ENCODE results near the gene RB1. TPM values are rescaled to one million over a fixed set of nuclear protein-coding genes. Genes with fewer than 3 reads are reported as not detected.
A peak's percentile ranks its signal among the peaks of the same experiment; 100 is the strongest.

Gene RB1
- total and polyA plus RNA-seq, 2 donors from 2014 or later = 12.3 to 46.5 TPM

GRCh38 chr13:48304143-48304876, 759 bp downstream of the RB1 start:
- peak overlapping the region; percentile 68 to 91 (median 87) for H3K4me3 ChIP-seq (ENCODE audit: low read length in 3 of 3)
- H3K9ac ChIP-seq (ENCODE audit: low read length in 3 of 3) = peak overlapping the region; percentile 65 to 99 (median 72)
- intact Hi-C loops (cut with DNase I) = no loop called here
- TF ChIP-seq CTCF (IDR thresholded peaks at IDR 0.05; ENCODE audit: borderline replicate concordance, extremely low read depth, insufficient read depth) = no peak
- H3K27me3 ChIP-seq (ENCODE audit: control insufficient read depth, insufficient read depth, low read length) = no peaks in the 10 kb centered on the region
- FAIRE-seq = no peak
- peak in 4 of 5 donors; percentile 52 to 85 (median 76) for DNase-seq
- H3K27ac ChIP-seq (ENCODE audit: low read depth in 2 of 2, low read length in 2 of 2) = peak overlapping the region; percentile 98 to 99
- H3K36me3 ChIP-seq (ENCODE audit: control insufficient read depth in 2 of 3, insufficient read depth in 3 of 3, low read length in 3 of 3) = no peaks in the 10 kb centered on the region
- no peaks in the 10 kb centered on the region for H3K9me3 ChIP-seq (ENCODE audit: control insufficient read depth in 2 of 3, insufficient read depth in 1 of 3, low read length in 3 of 3)
- peaks cover 3 to 4% (median 3%) of the 10 kb centered on the region in 3 donors for H3K4me1 ChIP-seq (ENCODE audit: control insufficient read depth in 2 of 3, insufficient read depth in 2 of 3, low read depth in 1 of 3, low read length in 3 of 3)

GRCh38 chr13:48311223-48311622, 7.7 kb downstream of the RB1 start:
- DNase-seq = no peak
- intact Hi-C loops (cut with DNase I) = no loop called here
- Histone ChIP-seq H3K27ac (ENCODE audit: low read depth in 2 of 2, low read length in 2 of 2) (no peak overlapping the region), H3K9me3 (ENCODE audit: control insufficient read depth in 2 of 3, insufficient read depth in 1 of 3, low read length in 3 of 3) (no peaks in the 10 kb centered on the region), H3K4me3 (ENCODE audit: low read length in 3 of 3) (no peak overlapping the region), H3K36me3 (ENCODE audit: control insufficient read depth in 2 of 3, insufficient read depth in 3 of 3, low read length in 3 of 3) (no peaks in the 10 kb centered on the region), H3K9ac (ENCODE audit: low read length in 3 of 3) (no peak overlapping the region), H3K27me3 (ENCODE audit: control insufficient read depth, insufficient read depth, low read length) (no peaks in the 10 kb centered on the region), H3K4me1 (ENCODE audit: control insufficient read depth in 2 of 3, insufficient read depth in 2 of 3, low read depth in 1 of 3, low read length in 3 of 3) (no peaks in the 10 kb centered on the region)
- no peak for TF ChIP-seq CTCF (IDR thresholded peaks at IDR 0.05; ENCODE audit: borderline replicate concordance, extremely low read depth, insufficient read depth)
- FAIRE-seq = no peak

GRCh38 chr13:48315969-48316650, 12.6 kb downstream of the RB1 start:
- Histone ChIP-seq H3K9ac (ENCODE audit: low read length in 3 of 3) (no peak overlapping the region), H3K36me3 (ENCODE audit: control insufficient read depth in 2 of 3, insufficient read depth in 3 of 3, low read length in 3 of 3) (no peaks in the 10 kb centered on the region), H3K4me3 (ENCODE audit: low read length in 3 of 3) (no peak overlapping the region), H3K27ac (ENCODE audit: low read depth in 2 of 2, low read length in 2 of 2) (no peak overlapping the region), H3K27me3 (ENCODE audit: control insufficient read depth, insufficient read depth, low read length) (no peaks in the 10 kb centered on the region), H3K9me3 (ENCODE audit: control insufficient read depth in 2 of 3, insufficient read depth in 1 of 3, low read length in 3 of 3) (no peaks in the 10 kb centered on the region), H3K4me1 (ENCODE audit: control insufficient read depth in 2 of 3, insufficient read depth in 2 of 3, low read depth in 1 of 3, low read length in 3 of 3) (no peaks in the 10 kb centered on the region)
- intact Hi-C loops (cut with DNase I) = no loop called here
- DNase-seq = no peak
- no peak for FAIRE-seq
- TF ChIP-seq CTCF (IDR thresholded peaks at IDR 0.05; ENCODE audit: borderline replicate concordance, extremely low read depth, insufficient read depth) = no peak

Data from kidney (tissue), 14 donors.